Central memory CD8-positive, alpha-beta T cell (primary cell): ENCODE measurements around the gene RANBP9.
A peak's percentile ranks its signal among the peaks of the same experiment; 100 is the strongest.

Experiments
- ATAC-seq: fragments of 150-1000 bp; cut with Tn5 transposase; replicated peaks from 2 replicates; pipeline ENCODE4 v1.10.0; 2022; ENCODE audit warnings: mild to moderate bottlenecking, moderate FRiP score, moderate number of reproducible peaks; ENCODE audit not compliant: poor library complexity, severe bottlenecking; ENCODE audit errors: extremely low read depth
- DNase-seq, 2 donors: peaks; one replicate each; pipeline ENCODE4 v3.0.0; 2021; ENCODE audit warnings: low spot score in 2 of 2
- H3K27ac Mint-ChIP-seq: one replicate; pipeline ENCODE4 v1.8.0; 2022; ENCODE audit warnings: low read depth, mild to moderate bottlenecking, moderate library complexity, mixed read lengths
- H3K27me3 Mint-ChIP-seq: one replicate; pipeline ENCODE4 v1.8.0; 2022; ENCODE audit warnings: mixed read lengths
- H3K36me3 Mint-ChIP-seq: one replicate; pipeline ENCODE4 v1.8.0; 2022; ENCODE audit warnings: mild to moderate bottlenecking, moderate library complexity, mixed read lengths; ENCODE audit not compliant: insufficient read depth
- H3K4me1 Mint-ChIP-seq: one replicate; pipeline ENCODE4 v1.8.0; 2022; ENCODE audit warnings: mixed read lengths
- H3K4me3 Mint-ChIP-seq: one replicate; pipeline ENCODE4 v1.8.0; 2022; ENCODE audit warnings: mild to moderate bottlenecking, moderate library complexity, mixed read lengths
- H3K9me3 Mint-ChIP-seq: one replicate; pipeline ENCODE4 v1.8.0; 2022; ENCODE audit warnings: mixed read lengths

RANBP9 gene

GRCh38 chr6:13668291-13668928, 43.2 kb downstream of the RANBP9 start:
- H3K9me3 Mint-ChIP-seq, result no peaks in the 10 kb centered on the region
- H3K27me3 Mint-ChIP-seq, result no peaks in the 10 kb centered on the region
- H3K4me1 Mint-ChIP-seq, result peaks cover 90% of the 10 kb centered on the region
- peak overlapping the region; percentile 6 for H3K4me3 Mint-ChIP-seq
- H3K27ac Mint-ChIP-seq, result peak overlapping the region; percentile 76
- H3K36me3 Mint-ChIP-seq, result peaks cover 1% of the 10 kb centered on the region
- ATAC-seq (no peak), DNase-seq (no peak)

GRCh38 chr6:13667655-13668054, 44.0 kb downstream of the RANBP9 start:
- Mint-ChIP-seq H3K36me3 (peaks cover 1% of the 10 kb centered on the region), H3K4me1 (peaks cover 90% of the 10 kb centered on the region), H3K27me3 (no peaks in the 10 kb centered on the region), H3K4me3 (no peak overlapping the region), H3K27ac (peak overlapping the region; percentile 76), H3K9me3 (no peaks in the 10 kb centered on the region)
- DNase-seq, result no peak
- ATAC-seq, result no peak

DNA sequence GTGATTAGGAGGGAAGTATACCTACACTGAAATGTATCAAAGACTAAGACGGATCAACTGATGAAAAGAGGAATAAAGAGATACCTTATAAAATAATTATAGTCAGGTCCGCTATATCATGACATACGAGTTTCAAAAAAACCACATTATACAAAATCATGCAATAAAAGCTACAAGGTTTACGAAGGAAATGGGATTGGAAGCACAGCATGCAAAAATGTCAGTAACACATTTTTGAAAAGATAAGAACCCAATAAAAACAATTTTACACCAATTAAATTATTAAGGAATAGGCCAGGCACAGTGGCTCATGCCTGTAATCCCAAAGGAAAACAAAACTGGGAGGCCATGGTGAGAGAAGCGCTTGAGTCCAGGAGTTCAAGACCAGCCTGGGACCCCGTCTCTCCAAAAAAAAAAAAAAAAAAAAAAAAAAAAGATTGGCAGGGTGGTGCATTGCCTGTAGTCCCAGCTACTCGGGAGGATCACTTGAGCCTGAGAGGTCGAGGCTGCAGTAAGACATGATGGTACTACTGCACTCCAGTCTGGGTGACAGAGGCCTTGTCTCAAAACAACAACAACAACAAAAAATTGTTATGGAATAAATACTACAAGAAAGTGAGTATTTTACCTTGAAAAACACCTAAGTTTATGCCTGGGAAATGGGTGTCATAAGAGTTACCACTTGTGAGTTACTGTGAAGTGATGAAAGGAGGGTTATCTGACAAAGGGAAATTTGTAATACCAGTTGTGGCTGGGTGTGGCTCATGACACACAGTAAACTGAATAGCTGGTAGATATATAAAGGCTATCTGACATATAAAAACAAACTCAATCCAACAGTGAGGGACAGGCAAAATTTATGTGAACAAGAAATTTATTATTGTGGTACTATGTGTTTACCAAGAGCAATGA, 45.2 kb downstream of the RANBP9 start:
- Mint-ChIP-seq H3K4me1 (peaks cover 90% of the 10 kb centered on the region), H3K4me3 (no peak overlapping the region), H3K27ac (peak overlapping the region; percentile 76), H3K9me3 (no peaks in the 10 kb centered on the region), H3K27me3 (no peaks in the 10 kb centered on the region), H3K36me3 (peaks cover 2% of the 10 kb centered on the region)
- DNase-seq, result no peak
- ATAC-seq, result peak; percentile 70

GRCh38 chr6:13664703-13665352, 46.8 kb downstream of the RANBP9 start:
- no peaks in the 10 kb centered on the region for H3K9me3 Mint-ChIP-seq
- H3K4me1 Mint-ChIP-seq, result peaks cover 100% of the 10 kb centered on the region
- H3K27me3 Mint-ChIP-seq, result no peaks in the 10 kb centered on the region
- no peak overlapping the region for H3K4me3 Mint-ChIP-seq
- ATAC-seq, result no peak
- no peak for DNase-seq
- no peak overlapping the region for H3K27ac Mint-ChIP-seq
- H3K36me3 Mint-ChIP-seq, result peaks cover 2% of the 10 kb centered on the region

GRCh38 chr6:13663986-13664385, 47.6 kb downstream of the RANBP9 start:
- Mint-ChIP-seq H3K4me3 (no peak overlapping the region), H3K36me3 (peaks cover 2% of the 10 kb centered on the region), H3K4me1 (peaks cover 99% of the 10 kb centered on the region), H3K27ac (no peak overlapping the region), H3K27me3 (no peaks in the 10 kb centered on the region), H3K9me3 (no peaks in the 10 kb centered on the region)
- ATAC-seq, result no peak
- no peak for DNase-seq

DNA sequence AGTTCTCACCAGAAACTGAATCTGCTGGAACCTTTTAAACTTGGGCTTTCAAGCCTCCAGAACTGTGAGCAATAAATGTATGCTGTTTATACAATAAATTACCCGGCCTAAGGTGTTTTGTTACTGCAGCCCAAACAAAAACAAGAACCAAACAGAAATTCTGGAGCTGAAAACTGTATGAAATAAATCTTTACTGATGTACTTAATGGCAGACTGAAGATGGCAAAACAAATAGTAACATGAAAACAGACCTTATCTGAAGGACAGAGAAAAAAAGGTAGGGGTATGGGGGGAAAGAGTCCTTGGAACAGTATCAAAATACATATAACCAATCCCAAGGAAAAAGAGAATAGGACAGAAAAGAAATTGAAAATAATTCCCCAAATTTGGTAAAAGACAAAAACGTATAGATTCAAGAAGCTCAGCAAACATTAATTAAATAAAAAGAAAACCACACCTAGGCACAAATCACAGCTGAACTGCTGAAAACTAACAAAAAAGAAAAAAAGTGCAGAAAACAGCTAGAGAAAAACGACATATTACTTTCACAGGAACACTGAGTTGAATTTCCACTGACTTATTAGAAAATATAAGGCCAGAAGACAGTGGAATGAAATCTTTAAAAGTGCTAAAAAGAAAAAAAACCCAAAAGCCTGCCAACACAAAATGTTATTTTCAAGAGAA, 48.8 kb downstream of the RANBP9 start:
- DNase-seq, result no peak
- Mint-ChIP-seq H3K27me3 (no peaks in the 10 kb centered on the region), H3K4me1 (peaks cover 91% of the 10 kb centered on the region), H3K9me3 (no peaks in the 10 kb centered on the region), H3K4me3 (no peak overlapping the region), H3K36me3 (peaks cover 2% of the 10 kb centered on the region), H3K27ac (no peak overlapping the region)
- no peak for ATAC-seq

DNA sequence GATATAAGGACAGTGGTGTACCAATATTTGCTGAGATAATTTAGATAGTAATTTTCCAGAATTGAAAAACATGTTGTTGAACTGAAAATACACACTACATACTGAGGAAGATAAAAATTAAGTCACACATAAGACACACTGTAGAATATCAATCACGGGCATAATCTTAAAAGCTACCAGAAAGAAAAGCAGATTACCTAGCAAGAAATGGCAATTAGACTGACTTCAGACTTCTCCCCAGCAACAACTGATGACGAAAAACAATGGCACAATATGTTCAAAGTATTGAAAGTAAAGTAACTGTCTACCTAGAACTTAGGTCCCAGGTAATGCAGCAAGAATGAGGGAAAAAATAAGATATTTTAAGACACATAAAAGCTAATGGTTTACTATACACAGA, 50.0 kb downstream of the RANBP9 start:
- Mint-ChIP-seq H3K27ac (peak overlapping the region; percentile 29), H3K4me3 (no peak overlapping the region), H3K4me1 (peaks cover 87% of the 10 kb centered on the region)

DNA sequence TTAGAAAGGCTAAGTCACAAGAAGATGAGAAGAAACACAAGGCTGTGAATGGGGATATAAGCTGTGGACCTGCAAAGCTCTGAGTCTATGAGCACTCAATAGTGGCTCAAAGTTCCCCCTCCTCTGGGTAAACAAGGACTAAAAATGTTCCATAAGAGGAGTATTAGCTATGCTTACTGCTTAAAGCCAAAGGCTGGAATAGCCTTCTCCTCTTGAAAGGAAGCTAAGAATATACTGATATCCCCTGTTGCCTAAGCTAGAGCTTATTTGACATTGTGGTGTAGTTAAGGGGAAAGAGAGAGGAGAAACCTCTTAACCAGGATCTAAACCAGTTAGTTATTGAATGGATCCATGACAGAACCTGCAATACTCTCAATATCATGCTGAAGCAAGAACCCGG, 50.7 kb downstream of the RANBP9 start:
- peaks cover 83% of the 10 kb centered on the region for H3K4me1 Mint-ChIP-seq
- peak overlapping the region; percentile 29 for H3K27ac Mint-ChIP-seq
- H3K9me3 Mint-ChIP-seq, result no peaks in the 10 kb centered on the region
- no peak for DNase-seq
- no peak for ATAC-seq
- H3K4me3 Mint-ChIP-seq, result no peak overlapping the region
- no peaks in the 10 kb centered on the region for H3K27me3 Mint-ChIP-seq
- H3K36me3 Mint-ChIP-seq, result peaks cover 4% of the 10 kb centered on the region

More for the DNA sequence above, 50.0 kb downstream of the RANBP9 start:
- no peaks in the 10 kb centered on the region for H3K27me3 Mint-ChIP-seq
- no peak for DNase-seq
- no peak for ATAC-seq
- H3K36me3 Mint-ChIP-seq, result peaks cover 1% of the 10 kb centered on the region
- H3K9me3 Mint-ChIP-seq, result no peaks in the 10 kb centered on the region

- H3K36me3 Mint-ChIP-seq, result peaks cover 7% of the 10 kb centered on the region
- no peaks in the 10 kb centered on the region for H3K9me3 Mint-ChIP-seq
- H3K4me3 Mint-ChIP-seq, result no peak overlapping the region
- peaks cover 77% of the 10 kb centered on the region for H3K4me1 Mint-ChIP-seq
- H3K27me3 Mint-ChIP-seq, result no peaks in the 10 kb centered on the region
- no peak overlapping the region for H3K27ac Mint-ChIP-seq
- DNase-seq, result no peak
- no peak for ATAC-seq
These were observed 51.4 kb downstream of the RANBP9 start for GRCh38 chr6:13660273-13660672.

- H3K4me1 Mint-ChIP-seq, result peaks cover 38% of the 10 kb centered on the region
- H3K27ac Mint-ChIP-seq, result no peak overlapping the region
- H3K27me3 Mint-ChIP-seq, result no peaks in the 10 kb centered on the region
- no peaks in the 10 kb centered on the region for H3K9me3 Mint-ChIP-seq
- peaks cover 10% of the 10 kb centered on the region for H3K36me3 Mint-ChIP-seq
- H3K4me3 Mint-ChIP-seq, result no peak overlapping the region
- ATAC-seq (no peak), DNase-seq (no peak)
These were observed 55.9 kb downstream of the RANBP9 start for GRCh38 chr6:13655700-13656099.

GRCh38 chr6:13654496-13654895, 57.1 kb downstream of the RANBP9 start:
- Mint-ChIP-seq H3K36me3 (peaks cover 14% of the 10 kb centered on the region), H3K9me3 (no peaks in the 10 kb centered on the region), H3K4me3 (no peak overlapping the region), H3K27me3 (no peaks in the 10 kb centered on the region), H3K4me1 (peaks cover 30% of the 10 kb centered on the region), H3K27ac (no peak overlapping the region)
- DNase-seq, result no peak
- ATAC-seq, result no peak

- no peaks in the 10 kb centered on the region for H3K9me3 Mint-ChIP-seq
- no peak overlapping the region for H3K4me3 Mint-ChIP-seq
- H3K4me1 Mint-ChIP-seq, result peaks cover 25% of the 10 kb centered on the region
- DNase-seq (no peak), ATAC-seq (no peak)
- peaks cover 16% of the 10 kb centered on the region for H3K36me3 Mint-ChIP-seq
- H3K27ac Mint-ChIP-seq, result no peak overlapping the region
- no peaks in the 10 kb centered on the region for H3K27me3 Mint-ChIP-seq
These were observed 58.3 kb downstream of the RANBP9 start for GRCh38 chr6:13653296-13653695.
